Chondrocyte (in vitro differentiated cells): Measurements from ENCODE around the gene CHIT1. TPM values are rescaled to one million over a fixed set of nuclear protein-coding genes. Genes with fewer than 3 reads are reported as not detected.

Experiments
- DNase-seq: peaks from one replicate; pipeline ENCODE4 v3.0.0; 2021; ENCODE audit warnings: mixed read lengths, low spot score
- H3K27ac Mint-ChIP-seq: one replicate; pipeline ENCODE4 v1.8.0; 2021; ENCODE audit warnings: mild to moderate bottlenecking, moderate library complexity, mixed read lengths; ENCODE audit not compliant: unreplicated experiment
- H3K27me3 Mint-ChIP-seq: 2 replicates; pipeline ENCODE4 v1.8.0; 2021; ENCODE audit warnings: low read depth, mixed read lengths
- H3K36me3 Mint-ChIP-seq: 2 replicates; pipeline ENCODE4 v1.8.0; 2021; ENCODE audit warnings: low read depth, mixed read lengths
- H3K4me1 Mint-ChIP-seq: 2 replicates; pipeline ENCODE4 v1.8.0; 2021; ENCODE audit warnings: low read depth, mild to moderate bottlenecking, mixed read lengths
- H3K4me3 Mint-ChIP-seq: one replicate; pipeline ENCODE4 v1.8.0; 2021; ENCODE audit warnings: mild to moderate bottlenecking, moderate library complexity, mixed read lengths; ENCODE audit not compliant: unreplicated experiment
- H3K9me3 Mint-ChIP-seq: 2 replicates; pipeline ENCODE4 v1.8.0; 2021; ENCODE audit warnings: low read depth, mixed read lengths
- CTCF ChIP-seq: fragments of 200-600 bp; sonication (generic); IDR thresholded peaks from 2 replicates; pipeline ENCODE4 v1.5.0; 2021; ENCODE audit warnings: antibody characterized with exemption, mild to moderate bottlenecking, moderate library complexity
- total RNA-seq: library from RNA; stranded (reverse); gene quantifications from 3 replicates; pipeline ENCODE4 v1.2.1, GENCODE V29; 2021

CHIT1 gene
- total RNA-seq, 1 donor from 2014 or later: not detected

GRCh38 chr1:203182387-203182953 is 47.0 kb downstream of the CHIT1 start:
- H3K27me3 Mint-ChIP-seq: peaks cover 3% of the 10 kb centered on the region
- H3K4me1 Mint-ChIP-seq: peaks cover 8% of the 10 kb centered on the region
- no peak for TF ChIP-seq CTCF
- DNase-seq: no peak
- H3K36me3 Mint-ChIP-seq: no peaks in the 10 kb centered on the region
- no peak overlapping the region for H3K4me3 Mint-ChIP-seq
- no peak overlapping the region for H3K27ac Mint-ChIP-seq
- H3K9me3 Mint-ChIP-seq: no peaks in the 10 kb centered on the region

- Mint-ChIP-seq H3K4me1 (peaks cover 15% of the 10 kb centered on the region), H3K9me3 (no peaks in the 10 kb centered on the region), H3K36me3 (no peaks in the 10 kb centered on the region), H3K27me3 (peaks cover 3% of the 10 kb centered on the region), H3K27ac (no peak overlapping the region), H3K4me3 (no peak overlapping the region)
- TF ChIP-seq CTCF: no peak
- no peak for DNase-seq
These were observed 47.7 kb downstream of the CHIT1 start for GRCh38 chr1:203181586-203182386.

- TF ChIP-seq CTCF: no peak
- Mint-ChIP-seq H3K27ac (no peak overlapping the region), H3K27me3 (no peaks in the 10 kb centered on the region), H3K4me1 (peaks cover 19% of the 10 kb centered on the region), H3K4me3 (no peak overlapping the region), H3K36me3 (no peaks in the 10 kb centered on the region), H3K9me3 (no peaks in the 10 kb centered on the region)
- no peak for DNase-seq
These were observed 48.7 kb downstream of the CHIT1 start for GRCh38 chr1:203180611-203181330.

GRCh38 chr1:203179667-203180005 is 49.8 kb downstream of the CHIT1 start:
- H3K4me1 Mint-ChIP-seq: peaks cover 19% of the 10 kb centered on the region
- no peaks in the 10 kb centered on the region for H3K36me3 Mint-ChIP-seq
- no peaks in the 10 kb centered on the region for H3K27me3 Mint-ChIP-seq
- H3K9me3 Mint-ChIP-seq: no peaks in the 10 kb centered on the region
- H3K27ac Mint-ChIP-seq: no peak overlapping the region
- no peak for TF ChIP-seq CTCF
- no peak overlapping the region for H3K4me3 Mint-ChIP-seq
- no peak for DNase-seq

- Mint-ChIP-seq H3K27ac (no peak overlapping the region), H3K9me3 (no peaks in the 10 kb centered on the region), H3K4me1 (peaks cover 19% of the 10 kb centered on the region), H3K36me3 (no peaks in the 10 kb centered on the region), H3K4me3 (no peak overlapping the region), H3K27me3 (no peaks in the 10 kb centered on the region)
- no peak for DNase-seq
- TF ChIP-seq CTCF: no peak
These were observed 50.4 kb downstream of the CHIT1 start for GRCh38 chr1:203178821-203179666.
